Erythroblast (primary cell): ENCODE results near the gene GCNT2.
A peak's percentile ranks its signal among the peaks of the same experiment; 100 is the strongest.
"Not testable (repeated sequence)": the region's sequence is repeated elsewhere in the genome, so short reads cannot be mapped to it uniquely, and the experiment has no call there.

Experiments
- DNase-seq, 2 experiments: peaks; one replicate each; lab custom pipeline; 2025; lab: John Stamatoyannopoulos, UW
- GATA1 ChIP-seq: IDR thresholded peaks from 2 replicates; pipeline ENCODE4 v1.6.1; 2011; ENCODE audit warnings: low read depth, mild to moderate bottlenecking, control low read depth, low read length, moderate library complexity
- POLR2A ChIP-seq: IDR thresholded peaks from 2 replicates; pipeline ENCODE4 v1.6.1; 2011; ENCODE audit warnings: mild to moderate bottlenecking, low read length

Gene GCNT2

DNA sequence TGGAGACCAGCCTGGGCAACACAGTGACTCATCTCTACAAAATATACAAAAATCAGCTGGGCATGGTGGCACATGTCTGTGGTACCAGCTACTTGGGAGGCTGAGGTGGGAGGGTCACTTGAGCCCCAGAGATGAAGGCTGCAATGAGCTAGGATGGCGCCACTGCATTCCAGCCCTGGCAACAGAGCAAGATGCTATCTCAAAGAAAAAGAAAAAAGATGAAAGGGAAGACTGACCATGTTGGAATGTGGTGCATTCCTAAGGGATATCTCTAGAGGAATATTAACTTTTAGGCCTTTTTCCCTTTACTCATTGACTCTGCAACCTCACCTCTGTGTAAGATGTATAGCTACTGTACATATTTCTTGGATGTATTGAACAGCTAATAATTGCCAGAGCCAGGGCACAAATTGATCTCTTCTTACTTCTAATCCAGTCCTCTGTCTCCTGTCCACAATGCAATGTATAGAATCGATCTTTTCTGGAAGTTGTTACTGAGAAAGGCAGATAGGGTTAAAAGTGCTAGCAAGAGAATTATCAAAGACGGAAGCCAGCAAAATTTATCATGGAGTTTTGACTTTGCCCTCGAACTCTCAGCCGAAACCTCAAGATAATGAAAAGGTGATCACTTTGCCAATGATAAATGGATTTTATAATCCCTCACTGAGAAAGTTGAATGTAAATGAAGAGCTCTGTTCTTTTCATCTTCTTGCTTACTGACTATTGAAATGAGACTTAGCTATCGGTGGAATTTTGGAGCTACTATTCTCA is 46.3 kb downstream of the GCNT2 start:
- DNase-seq, result no peak
- TF ChIP-seq POLR2A (no peak), GATA1 (no peak)

- TF ChIP-seq GATA1, result no peak
- TF ChIP-seq POLR2A, result no peak
- no peak for DNase-seq
Measured at GRCh38 chr6:10569392-10570127, 48.4 kb downstream of the GCNT2 start.

GRCh38 chr6:10575519-10575918 is 54.4 kb downstream of the GCNT2 start:
- not testable (repeated sequence) for DNase-seq

- peak; percentile 14 to 50 for DNase-seq
- no peak for TF ChIP-seq GATA1
- TF ChIP-seq POLR2A, result no peak
Measured at GRCh38 chr6:10576226-10576625, 55.1 kb downstream of the GCNT2 start.

DNA sequence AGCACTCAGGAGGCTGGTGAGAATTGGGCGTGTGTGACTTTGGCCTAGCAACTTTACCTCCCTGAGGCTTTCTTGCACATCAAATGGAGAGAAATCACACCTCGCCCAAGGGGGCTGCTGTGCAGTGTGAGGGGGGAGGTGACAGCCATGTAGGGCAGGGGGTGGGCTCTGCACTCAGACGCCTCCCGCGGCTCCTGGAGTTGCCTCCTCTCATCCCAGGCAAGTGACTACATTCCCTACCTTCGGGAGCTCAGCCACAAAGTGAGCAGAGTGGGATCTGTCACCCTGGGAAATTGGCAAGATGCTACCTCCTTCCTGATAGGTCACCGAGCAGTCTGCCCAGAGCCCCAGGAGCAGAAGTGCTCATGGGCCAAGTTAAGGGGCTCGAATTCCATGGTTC is 56.0 kb downstream of the GCNT2 start:
- TF ChIP-seq GATA1 (no peak), POLR2A (no peak)
- DNase-seq, result no peak

- peak; percentile 77 to 91 for DNase-seq
- TF ChIP-seq POLR2A, result peak; percentile 36
- TF ChIP-seq GATA1, result no peak
Measured at GRCh38 chr6:10578723-10579122, 57.6 kb downstream of the GCNT2 start.

- TF ChIP-seq POLR2A (no peak), GATA1 (no peak)
- DNase-seq, result no peak
Measured at GRCh38 chr6:10579803-10580202, 58.7 kb downstream of the GCNT2 start.

DNA sequence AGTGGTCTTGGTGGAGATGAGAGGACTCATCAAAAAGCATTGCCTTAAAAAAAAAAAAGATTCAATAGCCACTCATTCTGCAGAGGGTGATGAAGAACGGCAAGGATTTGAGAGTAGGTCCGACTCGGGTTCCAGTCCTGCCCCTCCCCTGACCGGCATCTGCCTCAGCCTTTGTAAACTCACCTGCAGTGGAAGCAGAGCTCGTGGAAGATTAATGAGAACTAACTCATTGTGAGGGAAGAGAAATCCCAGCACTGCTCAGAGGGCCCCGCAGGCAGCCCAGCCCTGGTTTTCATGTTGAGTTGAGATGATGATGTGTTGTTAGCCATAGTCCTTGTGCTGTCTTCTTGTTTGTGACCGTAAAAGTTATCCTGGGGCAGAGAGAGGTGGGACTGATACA is 59.4 kb downstream of the GCNT2 start:
- no peak for DNase-seq
- TF ChIP-seq POLR2A (no peak), GATA1 (no peak)

DNA sequence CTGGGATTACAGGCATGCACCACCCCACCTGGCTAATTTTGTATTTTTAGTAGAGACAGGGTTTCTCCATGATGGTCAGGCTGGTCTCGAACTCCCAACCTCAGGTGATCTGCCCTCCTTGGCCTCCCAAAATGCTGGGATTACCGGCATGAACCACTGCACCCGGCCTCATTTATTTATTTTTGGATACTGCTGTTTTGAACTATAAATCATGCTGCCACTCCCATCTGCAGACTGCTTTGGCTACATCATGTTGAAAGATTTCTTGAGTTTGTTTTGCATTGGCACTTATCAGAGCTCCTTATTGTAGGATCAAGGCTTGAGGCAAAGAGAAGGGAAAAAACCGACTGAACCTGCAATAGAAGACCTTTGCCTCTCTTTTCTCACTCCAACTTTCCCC is 60.3 kb downstream of the GCNT2 start:
- not testable (repeated sequence) for DNase-seq

GRCh38 chr6:10582774-10583508 is 61.8 kb downstream of the GCNT2 start:
- no peak for DNase-seq

DNA sequence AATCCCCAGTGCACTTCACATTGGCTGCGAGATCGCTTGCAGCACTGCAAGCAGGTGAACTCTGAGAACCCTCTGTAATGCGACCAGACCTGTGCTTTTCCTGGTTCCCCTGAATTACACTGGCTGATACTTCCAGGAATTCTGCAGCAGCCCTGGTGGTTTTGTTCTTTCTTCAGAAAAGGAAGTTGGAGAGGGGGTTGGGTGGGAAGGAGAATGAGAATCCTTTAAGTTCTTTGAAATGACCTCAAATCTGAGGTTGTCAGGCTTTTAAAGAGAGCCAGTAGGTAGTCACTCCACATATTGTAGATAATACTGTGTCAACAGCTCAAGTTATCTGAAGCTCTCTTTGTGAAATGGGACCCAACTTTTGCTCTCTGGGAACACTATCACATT is 62.4 kb downstream of the GCNT2 start:
- TF ChIP-seq POLR2A, result no peak
- DNase-seq, result no peak

More at GRCh38 chr6:10582774-10583508, 61.8 kb downstream of the GCNT2 start:
- TF ChIP-seq GATA1, result no peak
- no peak for TF ChIP-seq POLR2A

DNA sequence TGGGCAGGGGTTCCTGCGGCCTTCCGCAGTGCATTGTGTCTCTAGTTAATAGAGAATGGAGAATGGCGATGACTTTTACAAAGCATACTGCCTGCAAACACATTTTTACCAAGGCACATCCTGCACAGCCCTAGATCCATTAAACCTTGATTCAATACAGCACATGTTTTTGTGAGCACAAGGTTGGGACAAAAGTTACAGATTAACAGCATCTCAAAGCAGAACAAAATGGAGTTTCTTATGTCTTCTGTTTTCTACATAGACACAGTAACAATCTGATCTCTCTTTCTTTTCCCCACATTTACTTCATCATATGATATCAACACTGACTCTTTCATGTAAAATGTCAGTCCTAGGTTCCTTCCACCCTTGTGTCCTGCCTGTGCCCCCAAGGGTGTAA is 63.5 kb downstream of the GCNT2 start:
- DNase-seq, result no peak
- no peak for TF ChIP-seq POLR2A
- TF ChIP-seq GATA1, result no peak

DNA sequence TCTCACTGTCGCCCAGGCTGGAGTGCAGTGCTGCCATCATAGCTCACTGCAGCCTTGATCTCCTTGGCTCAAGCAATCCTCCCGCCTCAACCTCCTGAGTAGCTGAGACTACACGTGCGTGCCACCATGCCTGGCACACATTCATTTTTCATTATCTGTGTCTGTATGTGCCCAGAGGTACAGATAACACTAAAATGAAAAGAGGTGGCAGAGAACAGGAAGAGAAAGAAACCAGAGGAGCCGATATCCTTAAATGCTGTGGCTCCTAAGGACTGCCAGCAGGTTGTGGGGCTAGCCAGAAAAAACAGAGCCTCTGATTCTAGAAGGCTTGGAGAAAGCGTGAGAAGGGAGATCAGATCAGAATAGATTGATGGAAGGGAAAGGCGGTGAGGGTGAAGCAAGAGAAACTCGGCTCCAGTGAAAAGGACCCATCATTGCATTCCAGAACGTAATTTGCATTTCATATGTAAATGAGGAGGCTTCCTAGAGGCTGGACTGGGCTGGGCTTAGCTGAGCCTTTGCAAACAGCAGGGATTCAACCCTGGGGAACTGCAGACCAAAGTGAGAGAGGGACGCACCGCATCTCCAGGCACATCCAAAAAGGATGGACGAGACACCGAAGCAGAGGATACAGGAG is 64.2 kb downstream of the GCNT2 start:
- TF ChIP-seq GATA1 (no peak), POLR2A (peak; percentile 63)
- no peak for DNase-seq

- no peak for DNase-seq
- TF ChIP-seq POLR2A (no peak), GATA1 (no peak)
Measured at GRCh38 chr6:10586302-10586701, 65.2 kb downstream of the GCNT2 start.
